Motor neuron (in vitro differentiated cells): ENCODE data around the gene TPST2. TPM values are rescaled to one million over a fixed set of nuclear protein-coding genes. Genes with fewer than 3 reads are reported as not detected.

Experiments used
- ATAC-seq, 8 experiments: fragments of 200-7000 bp; cut with Tn5 transposase; replicated peaks in 6 of 8; 2 replicates each; pipeline ENCODE4 v1.8.0; 2021; ENCODE audit warnings: mild to moderate bottlenecking in 8 of 8, moderate library complexity in 8 of 8
- H3K27ac ChIP-seq, 2 donors: fragments of 250-450 bp; sonication (Bioruptor Pico); 2 replicates each; pipeline ENCODE4 v1.9.0; 2021; ENCODE audit warnings: antibody characterized with exemption in 2 of 2, mild to moderate bottlenecking in 2 of 2, moderate library complexity in 1 of 2
- H3K4me1 ChIP-seq, 2 donors: fragments of 250-450 bp; sonication (Bioruptor Pico); replicated peaks in 1 of 2; 2 replicates each; pipeline ENCODE4 v1.6.1; 2021; ENCODE audit warnings: antibody characterized with exemption in 2 of 2, mild to moderate bottlenecking in 2 of 2, moderate library complexity in 1 of 2
- H3K4me3 ChIP-seq, 5 donors: fragments of 250-450 bp; sonication (Bioruptor Pico); 2 replicates each; pipeline ENCODE4 v1.9.0; 2021; ENCODE audit warnings: antibody characterized with exemption in 5 of 5, mild to moderate bottlenecking in 5 of 5, moderate library complexity in 4 of 5
- WGBS, 10 experiments: fragments of 450-650 bp; shearing (Covaris generic); methylation state at CpG; one replicate each; pipeline ENCODE4 v1.0.0; 2022; 5-methylcytosine and 5-hydroxymethylcytosine counted together
- in situ Hi-C, 9 experiments: fragments of 400-800 bp; cut with MboI; loops; one replicate each; pipeline ENCODE4 v1.15.0; 2021; ENCODE audit warnings: low sequenced_read_pairs in 9 of 9, low pct_unique_long_range_greater_than_20kb in 2 of 9; ENCODE audit not compliant: unreplicated experiment in 9 of 9
- total RNA-seq, 8 experiments: library from RNA; unstranded; fragments of 300-600 nt; gene quantifications; 2 replicates each; pipeline versions ENCODE4 v1.2.3 to v1.2.4, GENCODE V29; 2022

TPST2 gene
- total RNA-seq, 8 experiments from 2014 or later: 7.9 to 24.1 (median 9.5) TPM

DNA sequence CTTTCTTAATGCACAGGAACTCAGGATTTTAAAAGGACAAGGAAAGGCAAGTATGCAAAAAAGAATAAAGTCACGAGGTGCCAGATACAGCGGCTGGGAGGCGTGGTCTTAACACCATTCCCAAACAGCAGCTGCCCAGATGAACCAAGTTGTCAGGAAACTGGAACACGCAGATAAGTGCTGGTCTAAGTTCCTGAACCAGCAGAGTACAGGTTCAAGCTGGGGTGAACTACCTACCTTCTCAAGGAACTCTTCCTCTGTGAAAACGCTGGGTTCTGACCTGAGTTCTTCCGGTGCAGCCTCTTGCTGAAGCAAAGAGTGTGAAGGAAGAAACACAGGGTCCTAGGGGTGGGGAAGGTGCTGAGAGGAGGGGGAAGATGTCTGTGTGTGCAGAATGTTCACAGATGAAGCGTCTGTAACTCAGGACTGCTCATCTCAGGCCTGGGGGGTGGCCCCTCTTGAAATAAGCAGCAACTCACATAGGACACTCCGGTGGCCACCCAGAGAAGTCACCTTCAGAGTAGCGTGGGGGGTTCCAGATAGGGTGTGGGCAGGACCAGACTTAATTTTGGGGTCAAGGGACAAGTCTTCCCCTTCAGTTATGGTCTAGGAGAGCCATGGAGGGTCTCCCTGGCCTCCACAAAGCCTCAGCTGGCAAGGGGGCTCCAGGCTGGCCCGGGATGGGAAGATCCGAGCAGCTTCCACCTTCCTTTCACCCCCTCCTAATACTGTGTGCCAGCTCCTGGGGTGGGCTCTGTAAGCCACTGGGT lies 3.2 kb downstream of the TPST2 start:
- in situ Hi-C loops: no loop called here
- no peak for ATAC-seq
- Histone ChIP-seq H3K4me3 (no peak overlapping the region), H3K4me1 (peaks cover 0 to 3% of the 10 kb centered on the region in 2 donors), H3K27ac (no peak overlapping the region)
- 40 to 100% (median 83%) methylated on average over 2 to 5 of the region's 11 CpGs; no CpG with 5 or more reads in 3 of the 10 experiments for WGBS, 10 experiments

DNA sequence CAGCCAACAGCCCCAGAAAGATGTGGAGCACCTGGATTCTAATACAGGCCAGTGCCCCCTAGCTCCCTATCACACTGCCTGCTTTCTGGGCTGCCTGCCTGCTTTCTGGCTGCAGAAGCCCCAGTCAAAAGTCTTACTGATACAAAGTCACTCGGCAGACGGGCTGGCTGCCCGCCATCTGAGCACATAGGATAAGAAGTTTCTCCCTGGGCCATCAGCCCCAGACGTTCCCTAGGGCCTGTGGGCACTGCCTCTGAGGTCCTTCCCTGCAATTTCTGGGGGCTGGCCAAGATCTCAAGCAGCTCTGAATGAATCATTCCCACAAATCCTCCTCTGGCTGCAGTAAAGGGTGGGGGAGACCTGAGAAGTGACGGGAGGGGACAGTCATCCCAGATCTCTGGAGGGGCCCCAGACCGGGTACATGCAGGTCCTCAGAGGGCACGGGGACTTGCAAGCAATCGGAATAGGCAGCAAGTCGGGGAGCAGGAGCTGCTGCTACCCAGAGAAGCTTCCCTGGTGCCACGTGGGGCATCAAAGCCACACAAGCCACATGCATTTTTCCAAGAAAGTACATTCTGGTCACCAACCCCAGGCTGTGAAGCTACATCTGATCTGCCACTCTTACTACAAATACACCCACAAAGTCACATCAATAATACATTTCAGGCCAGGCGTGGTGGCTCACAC lies 4.7 kb downstream of the TPST2 start:
- H3K27ac ChIP-seq: no peak overlapping the region
- H3K4me1 ChIP-seq: peaks cover 0 to 3% of the 10 kb centered on the region in 2 donors
- peak in 2 of 8 experiments; percentile 10 to 15 for ATAC-seq
- H3K4me3 ChIP-seq: no peak overlapping the region
- in situ Hi-C loops: no loop called here
- WGBS, 10 experiments: 0 to 63% methylated on average over 1 to 2 of the region's 11 CpGs; no CpG with 5 or more reads in 8 of the 10 experiments

DNA sequence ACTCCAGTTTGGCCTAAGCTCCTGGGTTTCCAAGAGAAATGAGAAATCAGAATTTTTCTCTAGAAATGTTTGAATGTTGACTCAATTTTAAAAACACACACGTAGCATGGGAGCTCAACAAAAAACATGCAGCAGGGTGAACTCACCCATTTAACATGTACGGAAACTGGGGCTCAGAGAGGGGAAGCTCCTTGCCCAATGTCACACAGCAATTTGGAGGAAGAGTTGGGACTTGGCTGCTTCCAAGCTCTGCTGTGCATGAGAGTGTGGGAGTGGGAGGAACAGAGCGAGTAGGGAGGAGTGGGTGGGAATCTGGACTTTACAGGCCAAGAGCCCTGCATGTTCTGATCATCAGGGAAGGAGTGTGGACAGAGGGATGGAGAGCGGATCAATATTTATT lies 5.9 kb downstream of the TPST2 start:
- in situ Hi-C loops: no loop called here
- no peak overlapping the region for H3K4me3 ChIP-seq
- peaks cover 0 to 3% of the 10 kb centered on the region in 2 donors for H3K4me1 ChIP-seq
- 0 to 100% (median 50%) methylated on average over 1 to 3 of the region's 4 CpGs; no CpG with 5 or more reads in 1 of the 10 experiments for WGBS, 10 experiments
- no peak overlapping the region for H3K27ac ChIP-seq
- ATAC-seq: no peak

- Histone ChIP-seq H3K4me3 (no peak overlapping the region), H3K27ac (no peak overlapping the region), H3K4me1 (peaks cover 0 to 3% of the 10 kb centered on the region in 2 donors)
- in situ Hi-C loops: no loop called here
- 67 to 100% (median 93%) methylated on average over 2 to 7 of the region's 8 CpGs; no CpG with 5 or more reads in 2 of the 10 experiments for WGBS, 10 experiments
- ATAC-seq: no peak
Measured at GRCh38 chr22:26581633-26582168, 8.2 kb downstream of the TPST2 start.

DNA sequence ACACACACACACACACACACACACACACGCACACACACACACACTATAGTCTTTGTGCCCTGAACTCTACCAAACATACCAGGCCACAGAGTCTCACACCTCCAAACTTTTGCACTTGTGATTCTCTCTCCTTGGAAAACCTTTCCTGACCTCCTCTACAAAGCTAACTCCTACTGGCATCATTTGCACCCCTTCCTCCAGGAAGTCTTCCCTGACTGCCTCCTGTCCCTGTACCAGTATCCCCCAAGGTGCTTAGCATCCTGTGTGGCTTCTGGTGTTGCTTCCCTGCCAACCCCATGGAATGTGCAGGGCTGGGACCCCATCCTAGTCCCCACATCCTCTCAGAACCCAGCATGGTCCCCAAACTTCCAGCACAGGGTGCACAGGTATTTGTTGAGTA lies 8.9 kb downstream of the TPST2 start:
- 0 to 80% methylated on average over 1 of the region's 1 CpG; no CpG with 5 or more reads in 8 of the 10 experiments for WGBS, 10 experiments
- Histone ChIP-seq H3K4me3 (no peak overlapping the region), H3K27ac (no peak overlapping the region), H3K4me1 (peaks cover 0 to 3% of the 10 kb centered on the region in 2 donors)
- in situ Hi-C loops: no loop called here
- no peak for ATAC-seq

DNA sequence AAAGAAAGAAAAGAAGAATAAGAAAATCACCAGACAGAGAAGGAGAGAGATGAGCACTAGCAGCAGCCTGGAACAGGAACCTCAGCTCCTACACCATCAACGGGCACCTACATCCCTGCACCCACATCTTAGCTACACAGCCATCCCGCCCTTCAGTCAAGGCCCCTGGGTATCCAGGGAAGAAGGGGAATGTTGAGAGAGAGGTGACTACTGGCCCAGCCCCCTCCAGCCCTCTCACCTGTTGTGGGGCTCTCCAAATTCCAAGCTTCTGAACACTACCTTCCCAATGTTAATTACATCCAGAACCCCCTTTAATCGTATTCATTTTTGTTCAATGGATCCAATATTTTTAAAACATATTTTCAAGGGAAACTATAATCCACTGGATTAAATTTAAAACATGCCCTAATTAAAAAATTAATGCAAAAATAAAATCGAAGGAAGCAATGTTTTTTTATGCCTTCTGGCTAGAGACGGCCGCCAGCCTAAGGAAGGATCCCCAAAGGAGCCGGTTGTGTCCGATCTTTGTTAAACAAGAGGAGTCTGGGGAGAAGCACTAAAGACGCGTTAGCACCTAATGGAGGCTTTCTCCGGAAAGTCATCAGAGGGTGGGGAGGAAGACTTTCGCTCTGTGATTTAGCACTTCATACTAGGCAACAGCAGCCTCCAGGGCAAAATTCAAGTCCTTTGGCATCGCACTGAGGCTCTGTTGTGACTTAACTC lies 9.5 kb downstream of the TPST2 start:
- Histone ChIP-seq H3K27ac (no peak overlapping the region), H3K4me3 (no peak overlapping the region), H3K4me1 (peaks cover 0 to 3% of the 10 kb centered on the region in 2 donors)
- no peak for ATAC-seq
- in situ Hi-C loops: no loop called here
- WGBS, 10 experiments: 0 to 89% (median 58%) methylated on average over 1 to 9 of the region's 13 CpGs; no CpG with 5 or more reads in 1 of the 10 experiments

GRCh38 chr22:26579331-26579886 lies 10.5 kb downstream of the TPST2 start:
- peak in 2 of 8 experiments; percentile 28 to 46 for ATAC-seq
- 37 to 88% (median 61%) methylated on average over 1 to 5 of the region's 10 CpGs; no CpG with 5 or more reads in 4 of the 10 experiments for WGBS, 10 experiments
- no peak overlapping the region for H3K27ac ChIP-seq
- H3K4me3 ChIP-seq: no peak overlapping the region
- in situ Hi-C loops: no loop called here
- peaks cover 0 to 3% of the 10 kb centered on the region in 2 donors for H3K4me1 ChIP-seq

DNA sequence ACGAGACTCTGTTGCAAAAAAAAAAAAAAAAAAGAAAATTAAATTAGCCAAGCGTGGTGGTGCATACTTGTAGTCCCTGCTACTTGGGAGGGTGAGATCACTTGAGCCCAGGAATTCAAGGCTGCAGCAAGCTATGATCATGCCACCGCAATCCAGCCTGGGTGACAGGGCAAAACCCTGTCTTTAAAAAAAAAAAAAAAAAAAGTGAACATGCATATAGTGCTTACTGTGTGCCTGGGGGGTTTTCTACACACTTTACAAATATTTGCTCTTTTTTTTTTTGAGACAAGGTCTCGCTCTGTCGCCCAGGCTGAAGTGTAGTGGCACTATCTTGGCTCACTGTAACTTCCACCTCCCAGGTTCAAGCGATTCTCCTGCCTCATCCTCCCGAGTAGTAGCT lies 12.9 kb downstream of the TPST2 start:
- Histone ChIP-seq H3K4me3 (no peak overlapping the region), H3K4me1 (peaks cover 2 to 11% of the 10 kb centered on the region in 2 donors), H3K27ac (no peak overlapping the region)
- 82 to 100% (median 98%) methylated on average over 1 to 7 of the region's 7 CpGs; no CpG with 5 or more reads in 4 of the 10 experiments for WGBS, 10 experiments
- in situ Hi-C loops: no loop called here
- no peak for ATAC-seq

- 18 to 81% (median 65%) methylated on average over 2 to 8 of the region's 8 CpGs for WGBS, 10 experiments
- Histone ChIP-seq H3K27ac (no peak overlapping the region), H3K4me3 (no peak overlapping the region), H3K4me1 (peaks cover 2 to 19% of the 10 kb centered on the region in 2 donors)
- no peak for ATAC-seq
- in situ Hi-C loops: no loop called here
Measured at GRCh38 chr22:26576026-26576680, 13.8 kb downstream of the TPST2 start.

- H3K4me3 ChIP-seq: no peak overlapping the region
- in situ Hi-C loops: no loop called here
- no peak overlapping the region for H3K27ac ChIP-seq
- H3K4me1 ChIP-seq: peaks cover 3 to 28% of the 10 kb centered on the region in 2 donors
- 25 to 94% (median 88%) methylated on average over 1 to 5 of the region's 7 CpGs; no CpG with 5 or more reads in 1 of the 10 experiments for WGBS, 10 experiments
- ATAC-seq: no peak
Measured at GRCh38 chr22:26574001-26574723, 15.8 kb downstream of the TPST2 start.

GRCh38 chr22:26573026-26573662 lies 16.8 kb downstream of the TPST2 start:
- peaks cover 14 to 34% of the 10 kb centered on the region in 2 donors for H3K4me1 ChIP-seq
- in situ Hi-C loops: no loop called here
- H3K4me3 ChIP-seq: no peak overlapping the region
- ATAC-seq: peak in 3 of 8 experiments; percentile 19 to 40 (median 34)
- peak overlapping the region in 1 of 2 donors; percentile 19 for H3K27ac ChIP-seq
- 39 to 100% (median 58%) methylated on average over 1 to 10 of the region's 10 CpGs for WGBS, 10 experiments
